H9 (cell line): ENCODE data around the gene PPM1H. TPM values are rescaled to one million over a fixed set of nuclear protein-coding genes. Genes with fewer than 3 reads are reported as not detected.

Experiments used
- DNase-seq: peaks from one replicate; pipeline ENCODE4 v3.0.0-alpha.2; 2017
- H2AFZ ChIP-seq: one replicate; pipeline ENCODE4 v1.6.1; 2013; ENCODE audit warnings: mild to moderate bottlenecking, low read length, control low read depth, moderate library complexity
- H2AK5ac ChIP-seq: 2 replicates; pipeline ENCODE4 v1.6.1; 2013; ENCODE audit warnings: low read length, control low read depth, mixed read lengths; ENCODE audit not compliant: insufficient read length
- H2BK120ac ChIP-seq: one replicate; pipeline ENCODE4 v1.6.1; 2013; ENCODE audit warnings: low read depth, mild to moderate bottlenecking, low read length, control low read depth, inconsistent platforms; ENCODE audit not compliant: poor library complexity, severe bottlenecking
- H2BK12ac ChIP-seq: 2 replicates; pipeline ENCODE4 v1.6.1; 2013; ENCODE audit warnings: low read length, control low read depth, mixed read lengths, low read depth; ENCODE audit not compliant: insufficient read length
- H2BK15ac ChIP-seq: 2 replicates; pipeline ENCODE4 v1.6.1; 2013; ENCODE audit warnings: low read depth, low read length, control low read depth
- H2BK20ac ChIP-seq: one replicate; pipeline ENCODE4 v1.6.1; 2013; ENCODE audit warnings: low read depth, mild to moderate bottlenecking, low read length, control low read depth, inconsistent platforms; ENCODE audit not compliant: poor library complexity, severe bottlenecking
- H2BK5ac ChIP-seq: 2 replicates; pipeline ENCODE4 v1.6.1; 2013; ENCODE audit warnings: low read length, control low read depth, mixed read lengths; ENCODE audit not compliant: insufficient read length
- H3K14ac ChIP-seq: 2 replicates; pipeline ENCODE4 v1.6.1; 2013; ENCODE audit warnings: low read length, control low read depth; ENCODE audit not compliant: insufficient read depth
- H3K18ac ChIP-seq: 2 replicates; pipeline ENCODE4 v1.6.1; 2013; ENCODE audit warnings: low read depth, mild to moderate bottlenecking, mixed read lengths, low read length, control low read depth; ENCODE audit not compliant: insufficient read length
- H3K23ac ChIP-seq: 2 replicates; pipeline ENCODE4 v1.6.1; 2013; ENCODE audit warnings: low read length, control low read depth, mixed read lengths, low read depth; ENCODE audit not compliant: insufficient read length
- H3K23me2 ChIP-seq: 2 replicates; pipeline ENCODE4 v1.6.1; 2013; ENCODE audit warnings: low read depth, mild to moderate bottlenecking, mixed read lengths, low read length, control low read depth; ENCODE audit not compliant: insufficient read length, poor library complexity, severe bottlenecking
- H3K27ac ChIP-seq: 2 replicates; pipeline ENCODE4 v1.5.1; 2013; ENCODE audit warnings: low read length, control low read depth, mixed read lengths, low read depth; ENCODE audit not compliant: insufficient read length
- H3K27me3 ChIP-seq: 2 replicates; pipeline ENCODE4 v1.6.1; 2013; ENCODE audit warnings: low read length, control low read depth, inconsistent platforms; ENCODE audit not compliant: insufficient read depth
- H3K4ac ChIP-seq: 2 replicates; pipeline ENCODE4 v1.6.1; 2013; ENCODE audit warnings: low read depth, mild to moderate bottlenecking, control low read depth, inconsistent platforms, low read length, moderate library complexity
- H3K4me1 ChIP-seq: 2 replicates; pipeline ENCODE4 v1.6.1; 2013; ENCODE audit warnings: low read length, control low read depth, inconsistent platforms; ENCODE audit not compliant: insufficient read depth
- H3K4me2 ChIP-seq: 2 replicates; pipeline ENCODE4 v1.6.1; 2013; ENCODE audit warnings: low read length, control low read depth, mixed read lengths; ENCODE audit not compliant: insufficient read length, insufficient read depth
- H3K56ac ChIP-seq: 2 replicates; pipeline ENCODE4 v1.6.1; 2013; ENCODE audit warnings: low read depth, mild to moderate bottlenecking, mixed read lengths, low read length, control low read depth; ENCODE audit not compliant: insufficient read length
- H3K79me1 ChIP-seq: 2 replicates; pipeline ENCODE4 v1.6.1; 2013; ENCODE audit warnings: low read depth, mild to moderate bottlenecking, moderate library complexity, low read length, control low read depth, inconsistent platforms; ENCODE audit not compliant: insufficient read depth, poor library complexity, severe bottlenecking
- H3K79me2 ChIP-seq: 2 replicates; pipeline ENCODE4 v1.6.1; 2013; ENCODE audit warnings: low read length, control low read depth, inconsistent platforms; ENCODE audit not compliant: insufficient read depth
- H3K9ac ChIP-seq: 2 replicates; pipeline ENCODE4 v1.6.1; 2013; ENCODE audit warnings: low read length, control low read depth, mixed read lengths; ENCODE audit not compliant: insufficient read length; ENCODE audit errors: extremely low read depth
- H3K9me3 ChIP-seq: one replicate; pipeline ENCODE4 v1.6.1; 2013; ENCODE audit warnings: low read depth, low read length, inconsistent platforms; ENCODE audit not compliant: control insufficient read depth
- H3T11ph ChIP-seq: one replicate; pipeline ENCODE4 v1.6.1; 2013; ENCODE audit warnings: mild to moderate bottlenecking, low read length, control low read depth, inconsistent platforms
- H4K20me1 ChIP-seq: one replicate; pipeline ENCODE4 v1.6.1; 2013; ENCODE audit not compliant: control insufficient read depth, insufficient read length, insufficient read depth
- H4K5ac ChIP-seq: 2 replicates; pipeline ENCODE4 v1.6.1; 2013; ENCODE audit warnings: low read depth, mild to moderate bottlenecking, mixed read lengths, low read length, control low read depth; ENCODE audit not compliant: insufficient read length
- H4K8ac ChIP-seq: replicated peaks from 2 replicates; pipeline ENCODE4 v1.6.1; 2013; ENCODE audit warnings: low read length, control low read depth, mixed read lengths, low read depth; ENCODE audit not compliant: insufficient read length
- H4K91ac ChIP-seq: 2 replicates; pipeline ENCODE4 v1.6.1; 2013; ENCODE audit warnings: low read depth, mild to moderate bottlenecking, moderate library complexity, mixed read lengths, low read length, control low read depth; ENCODE audit not compliant: insufficient read length
- H3K27ac Mint-ChIP-seq, 3 experiments: 2 replicates in 2 of 3; 3 replicates in 1 of 3; pipeline ENCODE4 v1.8.0; 2020 to 2021; ENCODE audit warnings: mixed read lengths in 3 of 3, mild to moderate bottlenecking in 1 of 3, moderate library complexity in 1 of 3
- H3K27me3 Mint-ChIP-seq: 2 replicates; pipeline ENCODE4 v1.8.0; 2021; ENCODE audit warnings: low read depth, mild to moderate bottlenecking, moderate library complexity, mixed read lengths
- H3K36me3 Mint-ChIP-seq, 3 experiments: 2 replicates in 2 of 3; 3 replicates in 1 of 3; pipeline ENCODE4 v1.8.0; 2020 to 2021; ENCODE audit warnings: low read depth in 3 of 3, mixed read lengths in 3 of 3; ENCODE audit not compliant: insufficient read depth in 1 of 3
- H3K4me1 Mint-ChIP-seq, 2 experiments: 2 replicates each; pipeline ENCODE4 v1.8.0; 2020; ENCODE audit warnings: mixed read lengths in 2 of 2
- H3K4me3 Mint-ChIP-seq, 2 experiments: 2 replicates in 1 of 2; 3 replicates in 1 of 2; pipeline ENCODE4 v1.8.0; 2020 to 2021; ENCODE audit warnings: mild to moderate bottlenecking in 2 of 2, mixed read lengths in 2 of 2, moderate library complexity in 1 of 2
- H3K9me3 Mint-ChIP-seq, 2 experiments: 2 replicates in 1 of 2; 3 replicates in 1 of 2; pipeline ENCODE4 v1.8.0; 2020; ENCODE audit warnings: mild to moderate bottlenecking in 2 of 2, mixed read lengths in 2 of 2, moderate library complexity in 1 of 2
- WGBS: extraction: QIAGEN DNeasy Blood & Tissue Kit; methylation state at CpG from one replicate; pipeline ENCODE4 v1.1.7; 2013; ENCODE audit warnings: missing lambda C conversion rate, low lambda C conversion rate, mixed read lengths; ENCODE audit not compliant: insufficient read length; ENCODE audit errors: extremely low coverage; 5-methylcytosine and 5-hydroxymethylcytosine counted together
- total RNA-seq: library from RNA; stranded (reverse); gene quantifications from 2 replicates; pipeline ENCODE4 v1.2.1, GENCODE V29; 2021
- TF ChIP-seq, protein P1 (sequence below): fragments of 200-600 bp; sonication (generic); conservative IDR thresholded peaks from 3 replicates; pipeline ENCODE4 v1.8.0; 2021; ENCODE audit warnings: antibody characterized with exemption, mild to moderate bottlenecking

PPM1H gene
- total RNA-seq, 1 experiment from 2014 or later = 22.1 TPM

GRCh38 chr12:62908674-62909073 is 26.3 kb downstream of the PPM1H start:
- Histone ChIP-seq H3K4me1 (peaks cover 11% of the 10 kb centered on the region; the same call in 1 of the 2 replicates), H3K27ac (no peak overlapping the region), H2AFZ (no peak overlapping the region), H3K79me2 (peaks cover 2% of the 10 kb centered on the region; the same call in 1 of the 2 replicates), H3K23me2 (no peaks in the 10 kb centered on the region), H3K23ac (no peak overlapping the region), H3K14ac (no peak overlapping the region), H3K9me3 (no peaks in the 10 kb centered on the region), H4K5ac (no peak overlapping the region), H2BK15ac (no peak overlapping the region), H3K56ac (no peak overlapping the region), H2BK5ac (no peak overlapping the region), H3T11ph (no peak overlapping the region), H3K4ac (no peak overlapping the region), H3K4me2 (no peak overlapping the region), H3K18ac (no peak overlapping the region), H4K91ac (no peak overlapping the region), H4K8ac (no peak overlapping the region), H2AK5ac (no peak overlapping the region), H4K20me1 (no peaks in the 10 kb centered on the region), H3K9ac (no peak overlapping the region), H2BK12ac (no peak overlapping the region), H2BK120ac (no peak overlapping the region), H3K27me3 (no peaks in the 10 kb centered on the region), H2BK20ac (no peak overlapping the region), H3K79me1 (peaks cover 2% of the 10 kb centered on the region)
- Mint-ChIP-seq H3K27ac (no peak overlapping the region), H3K4me1 (peaks cover 23% of the 10 kb centered on the region in 2 experiments), H3K4me3 (no peak overlapping the region), H3K27me3 (no peaks in the 10 kb centered on the region), H3K9me3 (no peaks in the 10 kb centered on the region), H3K36me3 (peaks cover 0 to 5% (median 0%) of the 10 kb centered on the region in 3 experiments; a peak in 3 of 7 replicates)
- TF ChIP-seq, protein P1, sequence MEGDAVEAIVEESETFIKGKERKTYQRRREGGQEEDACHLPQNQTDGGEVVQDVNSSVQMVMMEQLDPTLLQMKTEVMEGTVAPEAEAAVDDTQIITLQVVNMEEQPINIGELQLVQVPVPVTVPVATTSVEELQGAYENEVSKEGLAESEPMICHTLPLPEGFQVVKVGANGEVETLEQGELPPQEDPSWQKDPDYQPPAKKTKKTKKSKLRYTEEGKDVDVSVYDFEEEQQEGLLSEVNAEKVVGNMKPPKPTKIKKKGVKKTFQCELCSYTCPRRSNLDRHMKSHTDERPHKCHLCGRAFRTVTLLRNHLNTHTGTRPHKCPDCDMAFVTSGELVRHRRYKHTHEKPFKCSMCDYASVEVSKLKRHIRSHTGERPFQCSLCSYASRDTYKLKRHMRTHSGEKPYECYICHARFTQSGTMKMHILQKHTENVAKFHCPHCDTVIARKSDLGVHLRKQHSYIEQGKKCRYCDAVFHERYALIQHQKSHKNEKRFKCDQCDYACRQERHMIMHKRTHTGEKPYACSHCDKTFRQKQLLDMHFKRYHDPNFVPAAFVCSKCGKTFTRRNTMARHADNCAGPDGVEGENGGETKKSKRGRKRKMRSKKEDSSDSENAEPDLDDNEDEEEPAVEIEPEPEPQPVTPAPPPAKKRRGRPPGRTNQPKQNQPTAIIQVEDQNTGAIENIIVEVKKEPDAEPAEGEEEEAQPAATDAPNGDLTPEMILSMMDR = no peak
- WGBS = no CpG with 5 or more reads among the region's 2 CpGs
- no peak for DNase-seq
